Measurements from ENCODE around the gene SCTR. TPM values are rescaled to one million over a fixed set of nuclear protein-coding genes. Genes with fewer than 3 reads are reported as not detected.
A peak's percentile ranks its signal among the peaks of the same experiment; 100 is the strongest.

SCTR gene
- total and polyA plus RNA-seq, 2 of the 13 experiments (the other 11 are each of a cell fraction or from before 2014, with no cell fraction given): not detected

- TF ChIP-seq PCBP1 (IDR thresholded peaks at IDR 0.05; ENCODE audit: borderline replicate concordance, low read depth, low read length): no peak
- TF ChIP-seq CSRNP2 (CRISPR knock-in tag; conservative IDR thresholded peaks at IDR 0.05; ENCODE audit: low read depth): no peak
- no peak for TF ChIP-seq ATF1 (CRISPR knock-in tag; IDR thresholded peaks at IDR 0.05)
- TF ChIP-seq SIX4 (CRISPR knock-in tag; IDR thresholded peaks at IDR 0.05): 0 out of 2 replicates have a peak, but pooled peaks have one; percentile 14
- TF ChIP-seq TEAD3 (CRISPR knock-in tag; optimal IDR thresholded peaks at IDR 0.05; ENCODE audit: borderline replicate concordance): peak; percentile 51
- no peak for TF ChIP-seq MEIS2 (CRISPR knock-in tag; IDR thresholded peaks at IDR 0.05)
- no peak for TF ChIP-seq GLI4 (CRISPR knock-in tag; IDR thresholded peaks at IDR 0.05; ENCODE audit: borderline replicate concordance)
- TF ChIP-seq ATF7-NPFF (CRISPR knock-in tag; IDR thresholded peaks at IDR 0.05; ENCODE audit: low read depth): no peak
- TF ChIP-seq BCL6 (CRISPR knock-in tag; IDR thresholded peaks at IDR 0.05): peak; percentile 67
- TF ChIP-seq RARG (CRISPR knock-in tag; IDR thresholded peaks at IDR 0.05; ENCODE audit: low read depth): no peak
- TF ChIP-seq, protein P1, sequence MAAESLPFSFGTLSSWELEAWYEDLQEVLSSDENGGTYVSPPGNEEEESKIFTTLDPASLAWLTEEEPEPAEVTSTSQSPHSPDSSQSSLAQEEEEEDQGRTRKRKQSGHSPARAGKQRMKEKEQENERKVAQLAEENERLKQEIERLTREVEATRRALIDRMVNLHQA (CRISPR knock-in tag; IDR thresholded peaks at IDR 0.05): no peak
- no peak for TF ChIP-seq KLF11 (CRISPR knock-in tag; IDR thresholded peaks at IDR 0.05)
- no peak for TF ChIP-seq NR0B2 (CRISPR knock-in tag; IDR thresholded peaks at IDR 0.05)
- no peak for TF ChIP-seq HOXA5 (CRISPR knock-in tag; IDR thresholded peaks at IDR 0.05)
- TF ChIP-seq ZNF703 (CRISPR knock-in tag; IDR thresholded peaks at IDR 0.05; ENCODE audit: borderline replicate concordance): no peak
- TF ChIP-seq KDM1A (CRISPR knock-in tag; IDR thresholded peaks at IDR 0.05): no peak
- peak; percentile 65; the same call in 1 of the 2 replicates for TF ChIP-seq SIX1 (CRISPR knock-in tag; IDR thresholded peaks at IDR 0.05; ENCODE audit: borderline replicate concordance)
- TF ChIP-seq MED1 (CRISPR knock-in tag; IDR thresholded peaks at IDR 0.05): peak; percentile 33
- TF ChIP-seq ZNF75D (CRISPR knock-in tag; IDR thresholded peaks at IDR 0.05; ENCODE audit: borderline replicate concordance): no peak
- TF ChIP-seq ZNF670 (CRISPR knock-in tag; IDR thresholded peaks at IDR 0.05; ENCODE audit: borderline replicate concordance): no peak
- TF ChIP-seq ZNF674 (CRISPR knock-in tag; IDR thresholded peaks at IDR 0.05; ENCODE audit: low read depth): no peak
- no peak for TF ChIP-seq SRSF9 (IDR thresholded peaks at IDR 0.05; ENCODE audit: borderline replicate concordance, insufficient read depth, low read depth, low read length, poor library complexity, severe bottlenecking)
- TF ChIP-seq, protein P2, sequence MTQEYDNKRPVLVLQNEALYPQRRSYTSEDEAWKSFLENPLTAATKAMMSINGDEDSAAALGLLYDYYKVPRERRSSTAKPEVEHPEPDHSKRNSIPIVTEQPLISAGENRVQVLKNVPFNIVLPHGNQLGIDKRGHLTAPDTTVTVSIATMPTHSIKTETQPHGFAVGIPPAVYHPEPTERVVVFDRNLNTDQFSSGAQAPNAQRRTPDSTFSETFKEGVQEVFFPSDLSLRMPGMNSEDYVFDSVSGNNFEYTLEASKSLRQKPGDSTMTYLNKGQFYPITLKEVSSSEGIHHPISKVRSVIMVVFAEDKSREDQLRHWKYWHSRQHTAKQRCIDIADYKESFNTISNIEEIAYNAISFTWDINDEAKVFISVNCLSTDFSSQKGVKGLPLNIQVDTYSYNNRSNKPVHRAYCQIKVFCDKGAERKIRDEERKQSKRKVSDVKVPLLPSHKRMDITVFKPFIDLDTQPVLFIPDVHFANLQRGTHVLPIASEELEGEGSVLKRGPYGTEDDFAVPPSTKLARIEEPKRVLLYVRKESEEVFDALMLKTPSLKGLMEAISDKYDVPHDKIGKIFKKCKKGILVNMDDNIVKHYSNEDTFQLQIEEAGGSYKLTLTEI (CRISPR knock-in tag; conservative IDR thresholded peaks at IDR 0.05): no peak
- TF ChIP-seq ZNF644 (CRISPR knock-in tag; IDR thresholded peaks at IDR 0.05; ENCODE audit: low read depth): no peak
- no peak for TF ChIP-seq ZFAT (CRISPR knock-in tag; conservative IDR thresholded peaks at IDR 0.05)
- peak; percentile 32; the same call in 1 of the 2 replicates for TF ChIP-seq FOXK1 (CRISPR knock-in tag; IDR thresholded peaks at IDR 0.05; ENCODE audit: borderline replicate concordance, low read depth)
- TF ChIP-seq ZFY (CRISPR knock-in tag; IDR thresholded peaks at IDR 0.05): no peak
- no peak for TF ChIP-seq CERS6 (CRISPR knock-in tag; IDR thresholded peaks at IDR 0.05)
Observed at GRCh38 chr2:119423811-119424210, 100.5 kb downstream of the SCTR start (continued).
